Activated T-cell treated with anti-CD3 and anti-CD28 coated beads for 4 hours (primary cell): ENCODE results near the gene AKAP6.
"Not testable (repeated sequence)": the region's sequence is repeated elsewhere in the genome, so short reads cannot be mapped to it uniquely, and the experiment has no call there.

Experiments
- DNase-seq: peaks from one replicate; pipeline ENCODE4 v3.0.0-alpha.2; 2020

Gene AKAP6

GRCh38 chr14:32332415-32333316 lies 3.6 kb downstream of the AKAP6 start:
- DNase-seq = no peak

GRCh38 chr14:32336702-32337101 lies 7.6 kb downstream of the AKAP6 start:
- no peak for DNase-seq

- no peak for DNase-seq
Observed at GRCh38 chr14:32337759-32338158, 8.7 kb downstream of the AKAP6 start.

- DNase-seq = no peak
Observed at GRCh38 chr14:32339188-32339587, 10.1 kb downstream of the AKAP6 start.

- no peak for DNase-seq
Observed at GRCh38 chr14:32341947-32342846, 13.1 kb downstream of the AKAP6 start.

GRCh38 chr14:32342847-32343194 lies 13.7 kb downstream of the AKAP6 start:
- DNase-seq = no peak

GRCh38 chr14:32343926-32344430 lies 14.9 kb downstream of the AKAP6 start:
- no peak for DNase-seq

GRCh38 chr14:32345311-32345791 lies 16.3 kb downstream of the AKAP6 start:
- DNase-seq = no peak

- no peak for DNase-seq
Observed at GRCh38 chr14:32349322-32349721, 20.2 kb downstream of the AKAP6 start.

GRCh38 chr14:32350020-32350419 lies 20.9 kb downstream of the AKAP6 start:
- no peak for DNase-seq

- no peak for DNase-seq
Observed at GRCh38 chr14:32352631-32353030, 23.5 kb downstream of the AKAP6 start.

- DNase-seq = no peak
Observed at GRCh38 chr14:32354716-32355115, 25.6 kb downstream of the AKAP6 start.

GRCh38 chr14:32358781-32359180 lies 29.7 kb downstream of the AKAP6 start:
- no peak for DNase-seq

- no peak for DNase-seq
Observed at GRCh38 chr14:32361674-32362073, 32.6 kb downstream of the AKAP6 start.

- no peak for DNase-seq
Observed at GRCh38 chr14:32363761-32364160, 34.7 kb downstream of the AKAP6 start.

GRCh38 chr14:32364941-32365340 lies 35.8 kb downstream of the AKAP6 start:
- no peak for DNase-seq

- no peak for DNase-seq
Observed at GRCh38 chr14:32366256-32366879, 37.3 kb downstream of the AKAP6 start.

- DNase-seq = no peak
Observed at GRCh38 chr14:32366986-32367385, 37.9 kb downstream of the AKAP6 start.

- DNase-seq = no peak
Observed at GRCh38 chr14:32367516-32367915, 38.4 kb downstream of the AKAP6 start.

GRCh38 chr14:32368107-32368506 lies 39.0 kb downstream of the AKAP6 start:
- DNase-seq = no peak

- no peak for DNase-seq
Observed at GRCh38 chr14:32370714-32371113, 41.6 kb downstream of the AKAP6 start.

GRCh38 chr14:32372154-32372553 lies 43.1 kb downstream of the AKAP6 start:
- DNase-seq = no peak

- DNase-seq = not testable (repeated sequence)
Observed at GRCh38 chr14:32373174-32373573, 44.1 kb downstream of the AKAP6 start.
